Stomach (tissue), 9 donors: ENCODE results near the gene SF3A2. TPM values are rescaled to one million over a fixed set of nuclear protein-coding genes. Genes with fewer than 3 reads are reported as not detected.
A peak's percentile ranks its signal among the peaks of the same experiment; 100 is the strongest.

Experiments used
- DNase-seq, 2 donors: peaks; one replicate each; pipeline versions ENCODE4 v3.0.0 to v3.0.0-alpha.2; 2013 to 2019
- H3K27ac ChIP-seq, 5 donors: fragments of 200-600 bp in 4 of 5; sonication (generic) in 4 of 5; one replicate each; pipeline ENCODE4 v1.5.1; 2013 to 2019; ENCODE audit warnings: mild to moderate bottlenecking in 1 of 5, moderate library complexity in 1 of 5
- H3K27me3 ChIP-seq, 3 donors: fragments of 200-600 bp; sonication (generic); one replicate each; pipeline ENCODE4 v1.5.1; 2017 to 2019; ENCODE audit warnings: mixed run types in 1 of 3
- H3K36me3 ChIP-seq, 4 donors: fragments of 200-600 bp; sonication (generic); 1 replicate in 3 of 4; 2 replicates in 1 of 4; pipeline ENCODE4 v1.5.1; 2016 to 2019
- H3K4me1 ChIP-seq, 4 donors: fragments of 200-600 bp; sonication (generic); one replicate each; pipeline ENCODE4 v1.5.1; 2016 to 2019
- H3K4me3 ChIP-seq, 4 donors: fragments of 200-600 bp; sonication (generic) in 3 of 4; one replicate each; pipeline ENCODE4 v1.5.1; 2016 to 2019; ENCODE audit warnings: mild to moderate bottlenecking in 1 of 4
- H3K9me3 ChIP-seq, 4 donors: fragments of 200-600 bp; sonication (generic); one replicate each; pipeline ENCODE4 v1.5.1; 2016 to 2019
- EP300 ChIP-seq: sonication (generic); formaldehyde crosslinking; IDR thresholded peaks from one replicate; pipeline ENCODE4 v1.6.1; 2017; ENCODE audit warnings: antibody characterized with exemption
- POLR2A ChIP-seq, 4 donors: fragments of 450-650 bp; IDR thresholded peaks; one replicate each; pipeline ENCODE4 v1.6.1; 2016; ENCODE audit warnings: antibody characterized with exemption in 4 of 4, control low read depth in 2 of 4, mild to moderate bottlenecking in 1 of 4, moderate library complexity in 1 of 4
- POLR2AphosphoS5 ChIP-seq, 3 donors: sonication (generic); formaldehyde crosslinking; IDR thresholded peaks; one replicate each; pipeline ENCODE4 v1.6.1; 2016; ENCODE audit warnings: antibody characterized with exemption in 3 of 3
- WGBS, 5 donors: extraction: QIAGEN DNeasy Blood & Tissue Kit in 3 of 5; methylation state at CpG; one replicate each; pipeline versions ENCODE4 v1.1.5 to v1.1.7; 2013 to 2018; 5-methylcytosine and 5-hydroxymethylcytosine counted together
- intact Hi-C: fragments of 100-400 bp; cut with DNase I; formaldehyde crosslinking; loops from one replicate; pipeline ENCODE4 v1.15.1; 2023; ENCODE audit warnings: low total_unique reads
- polyA plus RNA-seq, 3 donors: library from polyadenylated mRNA; stranded (reverse); fragments of 200-250 nt; gene quantifications; one replicate each; pipeline ENCODE4 v1.2.3, GENCODE V29; 2013
- total RNA-seq, 5 donors: library from RNA; depleted of rRNA; stranded (reverse); fragments of >200 nt; gene quantifications; one replicate each; pipeline versions ENCODE4 v1.1.0 to v1.2.3, GENCODE V29; 2014 to 2016
- TF ChIP-seq, protein P1 (sequence below), 7 experiments: fragments of 450-650 bp in 4 of 7; fragments of 200-600 bp in 3 of 7; sonication (generic) in 3 of 7; IDR thresholded peaks; one replicate each; pipeline ENCODE4 v1.5.1; 2016 to 2019; ENCODE audit warnings: antibody characterized with exemption in 7 of 7, control low read depth in 2 of 7, mild to moderate bottlenecking in 1 of 7
- donor health status: healthy with polysubstance abuse.
- donor health status: Bipolar disorder and iron deficiency.
- donor health status: healthy.

SF3A2 gene
- total and polyA plus RNA-seq, 8 donors: 25.8 to 214 (median 37.0) TPM

DNA sequence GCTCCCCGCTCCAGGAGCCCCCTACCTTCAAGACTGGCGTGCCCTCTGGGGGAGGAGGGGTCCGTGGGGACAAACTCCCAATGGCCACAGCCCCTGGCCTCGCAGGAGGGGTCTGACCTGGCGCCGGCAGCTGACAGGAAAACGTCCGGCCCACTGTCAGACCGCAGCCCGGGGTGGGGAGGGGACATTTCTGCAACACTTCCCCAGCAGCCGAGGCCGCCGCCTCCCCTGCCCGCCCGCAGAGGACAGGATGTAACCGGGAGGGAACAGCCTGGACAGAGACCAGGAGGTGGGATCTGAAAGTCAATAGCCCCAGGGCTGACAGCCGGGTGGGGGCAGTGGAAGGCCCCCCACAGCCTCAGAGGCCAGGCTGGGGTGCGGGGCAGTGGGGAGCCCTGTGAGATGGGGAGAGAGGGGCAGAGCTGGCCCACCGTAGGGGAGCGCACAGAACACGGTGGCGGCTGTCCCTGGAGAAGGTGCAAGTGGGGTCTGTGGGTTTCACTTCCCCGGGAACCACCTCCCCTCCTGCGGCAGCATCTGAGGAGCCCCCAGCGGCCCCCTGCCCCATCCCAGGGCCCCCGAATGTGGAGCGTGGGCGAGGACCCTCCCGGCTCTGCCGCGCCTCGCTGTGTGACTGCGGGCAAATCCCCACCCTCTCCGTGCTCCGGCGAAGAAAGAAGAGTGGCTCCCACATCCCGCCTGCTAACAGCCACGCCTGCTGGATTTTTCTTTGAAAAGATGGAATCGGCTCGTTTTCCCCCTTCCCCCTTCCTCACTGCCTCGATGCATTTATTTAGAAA, 45.6 kb downstream of the SF3A2 start, which contains the start of gene PEAK3:
TSS of gene PEAK3 (minus strand) at position 114 of the 800 bp plus-strand sequence. CDS start 1,244 bp downstream, outside the sequence.
- DNase-seq: peak; percentile 67 to 80
- Histone ChIP-seq H3K27ac (peak within 1 kb of the TSS; percentile 34 to 79 (median 66)), H3K4me3 (peak within 1 kb of the TSS; percentile 26 to 45 (median 38))

GRCh38 chr19:2282862-2283237, 46.2 kb downstream of the SF3A2 start:
- intact Hi-C loops: loop anchor here (10.0 kb wide), 1 partner anchor 162 kb away; no protein-coding TSS in a partner anchor
- 61 to 75% (median 67%) methylated on average over 11 of the region's 11 CpGs for WGBS, 5 donors
- peak overlapping the region in 4 of 5 donors; percentile 60 to 79 (median 70) for H3K27ac ChIP-seq

More for the DNA sequence above, 45.6 kb downstream of the SF3A2 start, which contains the start of gene PEAK3:
- intact Hi-C loops: loop anchor here (10.0 kb wide), 1 partner anchor 163 kb away; no protein-coding TSS in a partner anchor
- Histone ChIP-seq H3K36me3 (peaks cover 0 to under 1% (median 0%) of the 10 kb centered on the region in 4 donors), H3K27me3 (peaks cover 0 to 31% (median 12%) of the 10 kb centered on the region in 3 donors), H3K4me1 (peaks cover 11 to 41% (median 17%) of the 10 kb centered on the region in 4 donors), H3K9me3 (no peaks in the 10 kb centered on the region)
- peak in 1 of 3 donors; percentile 13 for TF ChIP-seq POLR2AphosphoS5 (IDR thresholded peaks at IDR 0.05)
- TF ChIP-seq, protein P1, sequence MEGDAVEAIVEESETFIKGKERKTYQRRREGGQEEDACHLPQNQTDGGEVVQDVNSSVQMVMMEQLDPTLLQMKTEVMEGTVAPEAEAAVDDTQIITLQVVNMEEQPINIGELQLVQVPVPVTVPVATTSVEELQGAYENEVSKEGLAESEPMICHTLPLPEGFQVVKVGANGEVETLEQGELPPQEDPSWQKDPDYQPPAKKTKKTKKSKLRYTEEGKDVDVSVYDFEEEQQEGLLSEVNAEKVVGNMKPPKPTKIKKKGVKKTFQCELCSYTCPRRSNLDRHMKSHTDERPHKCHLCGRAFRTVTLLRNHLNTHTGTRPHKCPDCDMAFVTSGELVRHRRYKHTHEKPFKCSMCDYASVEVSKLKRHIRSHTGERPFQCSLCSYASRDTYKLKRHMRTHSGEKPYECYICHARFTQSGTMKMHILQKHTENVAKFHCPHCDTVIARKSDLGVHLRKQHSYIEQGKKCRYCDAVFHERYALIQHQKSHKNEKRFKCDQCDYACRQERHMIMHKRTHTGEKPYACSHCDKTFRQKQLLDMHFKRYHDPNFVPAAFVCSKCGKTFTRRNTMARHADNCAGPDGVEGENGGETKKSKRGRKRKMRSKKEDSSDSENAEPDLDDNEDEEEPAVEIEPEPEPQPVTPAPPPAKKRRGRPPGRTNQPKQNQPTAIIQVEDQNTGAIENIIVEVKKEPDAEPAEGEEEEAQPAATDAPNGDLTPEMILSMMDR (IDR thresholded peaks at IDR 0.05): no peak
- 7 to 16% (median 9%) methylated on average over 24 to 41 of the region's 41 CpGs for WGBS, 5 donors

GRCh38 chr19:2283835-2284507, 47.3 kb downstream of the SF3A2 start:
- peaks cover 0 to 47% (median 21%) of the 10 kb centered on the region in 3 donors for H3K27me3 ChIP-seq
- intact Hi-C loops: loop anchor here (10.0 kb wide), 1 partner anchor 161 kb away; no protein-coding TSS in a partner anchor
- no peak overlapping the region for H3K27ac ChIP-seq
- H3K9me3 ChIP-seq: no peaks in the 10 kb centered on the region
- no peak for DNase-seq
- H3K4me1 ChIP-seq: peaks cover 11 to 37% (median 18%) of the 10 kb centered on the region in 4 donors
- H3K4me3 ChIP-seq: no peak overlapping the region
- 88 to 97% (median 92%) methylated on average over 8 of the region's 8 CpGs for WGBS, 5 donors
- no peaks in the 10 kb centered on the region for H3K36me3 ChIP-seq
- no peak for TF ChIP-seq POLR2AphosphoS5 (IDR thresholded peaks at IDR 0.05)
- no peak for TF ChIP-seq EP300
- TF ChIP-seq, protein P1 (IDR thresholded peaks at IDR 0.05): no peak
- no peak for TF ChIP-seq POLR2A (IDR thresholded peaks at IDR 0.05)

More at GRCh38 chr19:2282862-2283237, 46.2 kb downstream of the SF3A2 start:
- no peak for DNase-seq
- Histone ChIP-seq H3K4me1 (peaks cover 11 to 41% (median 17%) of the 10 kb centered on the region in 4 donors), H3K36me3 (no peaks in the 10 kb centered on the region), H3K9me3 (no peaks in the 10 kb centered on the region), H3K4me3 (peak overlapping the region in 2 of 4 donors; percentile 40 to 45), H3K27me3 (peaks cover 0 to 37% (median 12%) of the 10 kb centered on the region in 3 donors)
- TF ChIP-seq POLR2AphosphoS5 (IDR thresholded peaks at IDR 0.05) (no peak), EP300 (no peak), POLR2A (IDR thresholded peaks at IDR 0.05) (no peak)
- TF ChIP-seq, protein P1 (IDR thresholded peaks at IDR 0.05): no peak
